ENCODE measurements around the gene ZNF654.
"Not testable (repeated sequence)": the region's sequence is repeated elsewhere in the genome, so short reads cannot be mapped to it uniquely, and the experiment has no call there.

The ZNF654 gene

DNA sequence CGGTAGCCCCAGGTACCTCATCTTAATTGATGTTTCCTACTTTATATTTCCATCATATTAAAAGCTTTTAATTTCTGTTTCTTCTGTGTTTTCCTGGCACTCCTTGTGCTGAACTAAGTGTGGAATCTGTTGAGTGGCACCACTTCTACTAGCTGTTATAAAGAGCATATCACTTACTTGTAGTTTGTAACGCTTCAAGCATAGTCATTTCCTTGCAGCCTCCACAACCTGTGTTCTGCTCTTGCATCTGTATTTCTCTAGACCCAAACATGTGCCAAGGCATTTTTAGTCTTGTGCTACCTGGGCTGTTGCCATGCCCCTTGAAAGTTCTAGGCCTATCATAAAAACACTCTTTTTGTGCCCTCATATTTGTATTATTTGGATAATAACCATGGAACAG is 16.0 kb downstream of the ZNF654 start:
- no peak for DNase-seq

DNA sequence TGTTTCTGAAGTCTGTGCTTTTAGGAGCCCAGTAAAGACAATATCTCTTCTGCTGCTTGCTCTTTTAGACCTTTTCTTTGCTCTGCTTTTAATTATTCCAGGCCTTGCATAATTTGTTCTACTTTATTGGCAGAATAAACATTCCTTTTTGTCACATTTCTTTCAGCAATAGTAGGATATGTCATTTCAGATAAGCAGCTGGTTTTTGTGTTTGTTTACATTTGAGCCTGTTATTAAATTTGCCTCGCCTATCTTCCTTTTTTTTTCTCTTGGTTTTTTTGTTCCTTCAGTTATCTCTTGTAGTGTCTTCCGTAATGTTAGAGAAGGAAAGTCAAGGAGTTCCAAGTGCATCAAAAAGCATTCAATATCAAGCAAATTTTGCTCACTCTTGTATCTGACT is 16.4 kb downstream of the ZNF654 start:
- no peak for DNase-seq

DNA sequence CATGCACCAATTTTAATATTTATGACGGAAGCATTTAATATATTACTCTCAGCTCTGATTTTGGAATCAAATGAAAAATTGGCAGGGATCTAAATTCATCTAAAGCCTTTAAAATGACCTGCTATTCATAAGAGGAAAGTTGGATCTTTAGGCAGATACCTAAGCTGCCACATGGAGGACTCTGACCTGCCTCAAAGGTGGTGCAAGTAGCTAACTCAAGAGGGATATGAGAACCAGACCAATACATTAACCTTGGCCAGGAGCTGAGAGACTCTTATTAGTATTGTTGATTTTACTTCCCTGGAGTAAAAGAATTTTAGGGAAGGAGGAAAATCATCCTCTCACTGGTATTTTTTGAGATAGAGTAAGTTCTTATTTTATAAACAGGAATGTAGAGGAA is 17.7 kb downstream of the ZNF654 start:
- DNase-seq = no peak

DNA sequence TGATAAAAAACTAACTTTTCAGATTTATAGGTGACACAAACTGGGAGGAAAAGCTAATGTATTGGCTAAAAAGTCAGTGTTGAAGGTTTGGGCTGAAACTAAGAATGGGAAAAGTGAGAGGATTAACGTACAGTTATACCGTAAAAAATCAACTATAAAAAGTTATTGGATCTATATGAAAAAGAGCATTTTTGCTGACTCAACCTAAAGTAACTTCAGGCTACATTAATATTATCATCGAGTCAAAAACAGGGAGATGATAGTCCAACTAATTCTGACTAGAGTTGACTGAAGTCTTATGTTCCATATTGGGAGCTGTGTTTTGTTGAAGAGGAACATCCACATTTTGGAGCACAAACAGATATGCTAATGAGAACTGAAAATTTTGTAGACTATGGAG is 19.9 kb downstream of the ZNF654 start:
- DNase-seq = no peak

- no peak for DNase-seq
These were observed 23.8 kb downstream of the ZNF654 start for GRCh38 chr3:88082854-88083253.

GRCh38 chr3:88084097-88084501 is 25.0 kb downstream of the ZNF654 start:
- no peak for DNase-seq

DNA sequence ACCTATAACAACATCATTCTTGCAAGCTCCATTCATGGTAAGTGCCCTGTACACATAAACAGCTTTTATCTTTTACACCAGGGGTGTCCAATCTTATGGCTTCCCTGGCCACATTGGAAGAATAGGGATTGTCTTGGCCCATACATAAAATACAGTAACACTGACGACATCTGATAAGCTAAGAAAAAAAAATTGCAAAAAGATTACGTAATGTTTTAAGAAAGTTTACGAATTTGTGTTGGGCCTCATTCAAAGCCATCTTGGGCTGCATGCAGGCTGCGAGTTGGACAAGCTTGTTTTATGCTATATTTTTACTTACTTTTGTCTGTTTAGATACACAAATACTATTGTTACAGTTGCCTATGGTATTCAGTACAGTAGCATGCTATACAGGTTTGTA is 31.6 kb downstream of the ZNF654 start:
- no peak for DNase-seq

DNA sequence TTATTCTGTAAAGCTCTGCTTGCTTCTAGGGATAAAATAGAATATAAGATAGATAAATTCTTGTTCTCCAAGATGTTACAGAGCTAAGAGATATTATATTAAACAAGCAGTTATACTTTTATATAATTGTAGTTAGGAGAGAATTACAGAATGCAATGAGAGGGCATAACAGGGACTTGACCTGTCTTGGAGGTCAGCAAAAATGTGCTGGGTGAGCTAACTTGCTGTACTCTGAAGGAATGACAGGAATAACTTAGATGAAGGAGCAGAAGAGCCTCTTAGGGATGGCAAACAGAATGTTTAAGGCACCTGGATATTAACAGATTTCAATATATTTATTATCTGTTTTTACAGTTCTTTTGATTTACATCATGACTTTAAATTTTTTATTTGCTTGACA is 33.2 kb downstream of the ZNF654 start:
- DNase-seq = no peak

DNA sequence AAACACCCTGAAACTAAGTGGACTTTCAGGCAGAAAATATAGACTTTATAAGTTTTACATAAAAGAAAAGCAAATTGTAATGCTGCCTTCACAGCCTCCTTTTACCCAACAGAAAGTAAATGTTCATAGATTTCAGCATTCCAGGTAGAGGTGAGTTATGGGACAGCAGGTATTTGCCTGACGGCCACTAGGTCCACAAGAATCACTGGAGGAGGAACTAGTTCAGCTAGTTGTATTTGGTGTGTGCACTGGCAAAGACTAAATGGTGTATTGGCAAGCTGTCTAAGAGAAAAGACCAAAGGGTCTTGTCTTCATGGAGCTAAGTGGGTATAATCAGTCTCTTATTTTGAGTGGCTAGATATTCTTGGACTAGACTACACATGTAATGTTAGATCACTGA is 34.2 kb downstream of the ZNF654 start:
- no peak for DNase-seq

GRCh38 chr3:88101142-88101541 is 42.1 kb downstream of the ZNF654 start:
- DNase-seq = no peak

DNA sequence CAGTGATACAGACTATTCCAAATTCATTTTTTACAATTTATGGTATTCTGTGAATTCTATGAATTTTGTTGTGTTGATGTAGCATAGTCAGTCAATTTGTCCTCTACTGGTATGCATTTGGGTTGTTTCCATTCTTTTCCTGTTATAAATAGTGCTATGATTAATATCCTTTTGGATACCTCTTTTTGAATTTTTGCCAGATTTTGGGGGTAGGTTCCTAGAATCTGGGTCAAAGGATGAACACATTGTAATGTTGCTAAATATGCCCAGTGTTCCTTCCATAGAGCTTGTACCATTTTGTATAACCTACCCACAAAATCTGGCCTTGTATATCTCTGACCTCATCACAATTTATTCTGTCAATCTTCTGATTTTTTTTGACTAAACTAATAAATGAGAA is 46.3 kb downstream of the ZNF654 start:
- DNase-seq = no peak

- no peak for DNase-seq
These were observed 53.2 kb downstream of the ZNF654 start for GRCh38 chr3:88112289-88112688.

GRCh38 chr3:88113311-88114162 is 54.5 kb downstream of the ZNF654 start:
- DNase-seq = peak; percentile 86

GRCh38 chr3:88114878-88115549 is 56.0 kb downstream of the ZNF654 start:
- no peak for DNase-seq

DNA sequence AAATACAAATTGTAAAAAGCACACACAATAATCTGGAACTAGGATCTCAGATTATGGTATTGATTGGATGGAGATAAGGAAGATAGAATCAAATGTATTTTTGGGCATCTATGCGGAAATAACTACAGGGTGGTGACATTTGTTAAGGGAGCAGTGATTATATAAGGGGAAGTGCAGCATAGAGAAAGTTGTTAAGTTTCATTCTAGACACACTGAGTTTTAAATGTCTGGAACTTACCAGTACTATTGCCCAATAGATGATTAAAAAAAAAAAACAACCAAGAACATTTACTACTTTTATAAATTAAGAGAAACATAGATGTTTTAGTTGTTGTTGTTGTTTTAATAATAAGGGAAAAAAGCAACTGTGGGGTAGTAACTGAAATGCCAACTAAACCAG is 58.6 kb downstream of the ZNF654 start:
- no peak for DNase-seq

DNA sequence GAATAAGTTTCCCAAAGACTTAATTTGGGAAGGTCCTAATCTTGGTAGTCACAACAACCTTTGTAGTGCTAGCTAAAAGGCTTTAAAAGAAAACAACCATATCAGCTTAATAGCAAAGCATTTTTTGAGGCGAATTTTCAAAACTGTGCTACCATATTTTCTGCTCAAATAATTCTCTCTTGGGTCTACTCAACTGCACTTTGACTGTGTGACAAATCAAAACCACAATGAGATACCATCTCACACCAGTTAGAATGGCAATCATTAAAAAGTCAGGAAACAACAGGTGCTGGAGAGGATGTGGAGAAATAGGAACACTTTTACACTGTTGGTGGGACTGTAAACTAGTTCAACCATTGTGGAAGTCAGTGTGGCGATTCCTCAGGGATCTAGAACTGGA is 59.5 kb downstream of the ZNF654 start:
- not testable (repeated sequence) for DNase-seq

DNA sequence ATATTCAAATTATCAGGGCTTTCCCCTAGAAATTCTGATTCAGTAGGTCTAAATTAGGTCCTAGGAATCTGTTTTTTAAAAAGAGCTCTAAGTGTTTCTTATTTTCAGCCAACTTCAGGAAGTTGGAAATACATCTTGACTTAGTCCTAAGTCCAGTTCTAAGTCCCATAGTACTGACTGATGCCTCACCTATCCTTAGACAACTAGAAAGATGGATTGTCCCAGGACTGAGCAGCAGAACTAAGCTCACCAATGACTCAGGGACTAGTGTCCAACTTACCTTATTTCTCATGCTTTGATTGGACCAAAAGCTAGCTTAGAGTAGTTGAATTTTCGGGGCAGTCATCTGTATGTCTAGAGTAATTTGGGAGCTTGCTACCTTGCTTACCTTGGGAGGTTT is 64.5 kb downstream of the ZNF654 start:
- DNase-seq = no peak

DNA sequence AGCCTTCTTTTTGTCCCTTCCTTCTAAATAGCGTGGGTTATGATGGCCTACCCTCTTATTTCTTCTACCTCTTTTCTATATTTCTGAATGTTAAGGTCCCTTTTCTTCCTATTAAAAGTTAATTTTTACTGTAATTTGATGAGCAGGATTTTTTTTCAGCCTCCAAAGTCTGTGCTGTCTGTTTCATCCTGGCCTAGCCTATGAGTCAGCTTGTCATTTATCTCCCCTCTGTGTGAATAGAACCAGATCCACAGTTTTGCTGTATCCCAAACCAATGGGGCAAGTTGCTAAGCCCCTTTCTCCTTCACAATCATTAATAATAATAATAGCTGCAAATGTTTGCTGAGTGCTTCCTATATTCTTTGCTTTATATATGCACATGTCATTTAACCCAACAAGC is 72.6 kb downstream of the ZNF654 start:
- no peak for DNase-seq

DNA sequence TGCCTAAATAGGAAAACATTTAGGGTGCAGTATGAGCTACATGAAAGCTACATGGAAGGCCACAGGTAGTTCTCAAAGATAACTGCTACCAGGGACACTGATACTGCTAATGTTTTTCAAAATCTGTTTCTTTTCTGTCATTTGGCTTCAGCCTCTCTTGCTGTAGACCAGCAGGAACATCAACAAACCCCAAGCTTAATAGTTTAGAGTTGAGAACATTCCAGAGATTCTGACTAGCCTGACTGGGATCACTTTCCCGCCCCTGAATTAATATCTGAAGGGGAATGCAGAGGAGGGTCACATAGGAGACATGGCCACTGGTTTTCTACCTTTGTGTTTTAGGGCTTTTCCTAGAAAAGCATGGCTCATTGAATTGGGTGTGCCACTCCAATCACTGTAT is 73.8 kb downstream of the ZNF654 start:
- DNase-seq = no peak

GRCh38 chr3:88133711-88134263 is 74.7 kb downstream of the ZNF654 start:
- DNase-seq = no peak

DNA sequence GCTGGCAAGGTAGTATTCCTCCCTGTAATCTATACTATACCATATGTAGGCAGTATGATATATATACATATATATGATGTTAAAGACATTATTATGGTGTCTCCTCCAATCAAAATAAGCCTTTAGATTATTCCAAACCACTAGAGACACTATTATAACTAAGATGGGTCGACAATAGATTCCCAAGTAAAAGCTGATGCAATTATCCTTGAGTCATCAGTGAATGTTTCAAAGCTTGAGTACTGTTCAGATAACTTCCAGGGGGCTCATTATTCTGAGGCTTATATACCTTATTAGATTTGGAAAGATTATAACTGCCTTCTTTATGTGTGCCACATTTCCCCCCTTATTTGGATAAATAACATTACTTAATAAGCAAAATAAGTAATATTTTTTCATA is 78.8 kb downstream of the ZNF654 start:
- no peak for DNase-seq

- peak; percentile 40 for DNase-seq
These were observed 82.5 kb downstream of the ZNF654 start for GRCh38 chr3:88141458-88142083.

DNA sequence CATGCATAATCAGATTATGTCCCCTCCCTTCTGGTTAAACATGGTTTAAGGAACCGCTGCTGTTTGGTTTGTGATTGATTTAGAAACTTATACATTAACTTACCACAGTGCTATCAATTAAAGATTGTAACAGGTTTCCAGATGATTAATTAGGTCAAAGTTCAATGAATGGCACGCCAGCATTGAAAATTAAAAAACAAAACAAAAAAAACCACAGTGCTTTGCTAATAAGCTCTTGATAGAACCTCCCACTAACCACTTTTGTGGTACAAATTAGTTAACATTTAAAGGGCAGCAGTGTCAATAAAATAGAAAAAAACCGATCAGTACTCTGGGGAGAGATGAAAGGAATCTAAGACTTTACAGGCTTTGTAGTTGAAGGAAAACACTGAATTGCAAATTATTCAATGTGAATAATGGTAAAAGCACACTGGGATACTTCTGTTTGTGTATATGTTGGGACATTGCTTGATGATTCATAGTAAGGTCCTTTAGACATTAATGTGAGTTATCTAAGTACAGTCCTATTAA is 83.1 kb downstream of the ZNF654 start:
- no peak for DNase-seq

DNA sequence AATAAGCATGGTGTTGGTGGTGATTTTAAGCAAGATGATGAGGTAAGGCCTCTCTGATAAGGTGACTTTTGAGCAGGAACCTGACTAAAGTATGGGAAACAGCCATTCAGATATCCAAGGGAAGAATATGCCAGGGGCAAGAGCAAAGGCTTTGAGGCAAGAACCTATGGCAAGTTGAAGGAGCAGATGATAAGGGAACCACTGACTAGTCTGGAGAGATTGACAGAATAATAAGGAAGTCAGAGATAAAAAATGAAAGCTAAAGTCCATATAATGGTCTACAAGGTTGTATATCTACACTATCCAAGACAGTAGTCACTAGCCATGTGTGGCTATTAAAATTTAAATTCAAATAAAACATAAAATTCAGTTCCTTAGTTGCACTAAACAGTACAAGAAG is 88.2 kb downstream of the ZNF654 start:
- no peak for DNase-seq

Measured in eye (tissue), 1 donor.